ENCODE data around the gene MAP4. TPM values are rescaled to one million over a fixed set of nuclear protein-coding genes. Genes with fewer than 3 reads are reported as not detected.
"Not testable (repeated sequence)": the region's sequence is repeated elsewhere in the genome, so short reads cannot be mapped to it uniquely, and the experiment has no call there.

Gene MAP4
- total and polyA plus RNA-seq, 10 donors, result 22.3 to 163 (median 100) TPM

GRCh38 chr3:47890126-47890827, 125.9 kb downstream of the MAP4 start:
- Histone ChIP-seq H3K36me3 (peaks cover 0 to 74% (median 17%) of the 10 kb centered on the region in 6 donors), H3K27me3 (replicated peaks in 1 of 7) (no peaks in the 10 kb centered on the region), H3K27ac (peak overlapping the region in 1 of 8 donors; percentile 38), H3K4me3 (no peak overlapping the region), H3K9me3 (no peaks in the 10 kb centered on the region), H3K4me1 (peaks cover 0 to 8% (median 0%) of the 10 kb centered on the region in 6 donors)
- 69 to 84% (median 76%) methylated on average over 3 of the region's 3 CpGs for WGBS, 5 donors
- intact Hi-C loops (cut with DNase I; ENCODE audit: low total_unique reads), result no loop called here
- no peak for DNase-seq
- TF ChIP-seq POLR2AphosphoS5 (IDR thresholded peaks at IDR 0.05) (no peak), POLR2A (IDR thresholded peaks at IDR 0.05) (no peak), CTCF (IDR thresholded peaks at IDR 0.05 in 8 of 11, conservative IDR thresholded peaks at IDR 0.05 in 3 of 11) (no peak)

- no peak for TF ChIP-seq POLR2A (IDR thresholded peaks at IDR 0.05)
- TF ChIP-seq POLR2AphosphoS5 (IDR thresholded peaks at IDR 0.05), result no peak
- TF ChIP-seq CTCF (IDR thresholded peaks at IDR 0.05 in 8 of 11, conservative IDR thresholded peaks at IDR 0.05 in 3 of 11), result no peak
- H3K27ac ChIP-seq, result no peak overlapping the region
Measured at GRCh38 chr3:47888986-47889757, 127.0 kb downstream of the MAP4 start.

GRCh38 chr3:47887991-47888390, 128.2 kb downstream of the MAP4 start:
- H3K4me3 ChIP-seq; DNase-seq; intact Hi-C loops (cut with DNase I; ENCODE audit: low total_unique reads); H3K9me3 ChIP-seq; H3K27me3 ChIP-seq (replicated peaks in 1 of 7); H3K27ac ChIP-seq: not testable (repeated sequence)
- WGBS, 5 donors, result 93 to 96% (median 94%) methylated on average over 7 to 9 of the region's 9 CpGs
- Histone ChIP-seq H3K4me1 (peaks cover 0 to 15% (median 0%) of the 10 kb centered on the region in 6 donors), H3K36me3 (peaks cover 0 to 72% (median 17%) of the 10 kb centered on the region in 6 donors)

More at GRCh38 chr3:47888986-47889757, 127.0 kb downstream of the MAP4 start:
- H3K36me3 ChIP-seq, result peaks cover 0 to 74% (median 17%) of the 10 kb centered on the region in 6 donors
- H3K4me1 ChIP-seq, result peaks cover 0 to 15% (median 0%) of the 10 kb centered on the region in 6 donors
- H3K27me3 ChIP-seq (replicated peaks in 1 of 7), result no peaks in the 10 kb centered on the region
- intact Hi-C loops (cut with DNase I; ENCODE audit: low total_unique reads), result no loop called here
- 86 to 96% (median 90%) methylated on average over 4 of the region's 4 CpGs for WGBS, 5 donors
- DNase-seq, result no peak
- no peak overlapping the region for H3K4me3 ChIP-seq
- peaks cover 0 to 4% (median 0%) of the 10 kb centered on the region in 8 donors for H3K9me3 ChIP-seq

- DNase-seq, result no peak
- no peak overlapping the region for H3K27ac ChIP-seq
- peaks cover 0 to 49% (median 0%) of the 10 kb centered on the region in 6 donors for H3K36me3 ChIP-seq
- no peaks in the 10 kb centered on the region for H3K27me3 ChIP-seq (replicated peaks in 1 of 7)
- WGBS, 5 donors, result 95 to 100% (median 96%) methylated on average over 1 of the region's 1 CpG
- no peak overlapping the region for H3K4me3 ChIP-seq
- intact Hi-C loops (cut with DNase I; ENCODE audit: low total_unique reads), result no loop called here
- TF ChIP-seq POLR2AphosphoS5 (IDR thresholded peaks at IDR 0.05), result no peak
- no peak for TF ChIP-seq CTCF (IDR thresholded peaks at IDR 0.05 in 8 of 11, conservative IDR thresholded peaks at IDR 0.05 in 3 of 11)
- no peak for TF ChIP-seq POLR2A (IDR thresholded peaks at IDR 0.05)
- peaks cover 0 to 4% (median 0%) of the 10 kb centered on the region in 8 donors for H3K9me3 ChIP-seq
- H3K4me1 ChIP-seq, result peaks cover 0 to 17% (median 0%) of the 10 kb centered on the region in 6 donors
Measured at GRCh38 chr3:47885168-47885567, 131.0 kb downstream of the MAP4 start.
